HG02798 (cell line): ENCODE results near the gene PROZ.

Experiments used
- ATAC-seq: cut with Tn5 transposase; IDR thresholded peaks from one replicate; pipeline ENCODE4 v1.9.1; 2021; ENCODE audit warnings: mild to moderate bottlenecking; ENCODE audit not compliant: unreplicated experiment, poor library complexity

PROZ gene

DNA sequence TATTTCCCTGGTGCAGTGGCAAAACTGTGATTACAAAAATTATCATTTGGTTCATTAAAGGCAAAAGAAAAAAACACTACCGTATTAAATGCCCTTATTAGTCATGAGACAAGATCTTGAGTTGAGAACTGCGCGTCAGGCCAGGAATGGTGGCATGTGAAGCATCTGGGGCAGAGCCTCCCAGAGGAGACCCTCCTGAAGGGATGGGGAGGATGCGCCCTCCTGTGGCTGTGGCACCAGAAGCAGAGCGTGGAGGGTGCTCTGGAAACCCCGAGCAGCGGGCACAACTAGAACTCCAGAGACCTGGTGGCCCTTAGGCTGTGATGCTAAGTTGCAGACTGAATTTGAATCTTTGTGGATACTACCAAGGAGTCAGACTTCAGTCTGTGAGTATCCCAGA is 62.4 kb downstream of the PROZ start:
- ATAC-seq = no peak
